ENCODE data around the gene MBD3L2B. TPM values are rescaled to one million over a fixed set of nuclear protein-coding genes. Genes with fewer than 3 reads are reported as not detected.

The MBD3L2B gene
- total RNA-seq, 1 experiment from 2014 or later = not detected

DNA sequence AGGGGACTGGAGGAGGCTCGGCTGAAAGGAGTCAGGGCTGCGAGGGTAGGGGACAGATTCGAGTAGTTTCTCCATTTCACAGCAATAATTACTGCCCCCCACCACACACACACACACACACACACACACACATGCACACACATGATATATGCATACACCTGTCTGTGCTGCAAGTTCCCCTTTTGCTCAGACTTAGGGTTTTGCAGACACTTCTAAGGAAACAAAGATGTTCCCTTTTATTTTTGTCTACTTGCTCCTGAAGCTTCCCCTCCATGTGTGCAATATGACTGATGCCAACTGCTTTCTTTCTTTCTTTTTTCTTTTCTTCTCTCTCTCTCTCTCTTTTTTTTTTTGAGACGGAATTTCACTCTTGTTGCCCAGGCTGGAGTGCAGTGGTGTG lies 13.4 kb downstream of the MBD3L2B start:
- ATAC-seq = no peak
- TF ChIP-seq CBFB (CRISPR knock-in tag; IDR thresholded peaks at IDR 0.05; ENCODE audit: low read depth) (no peak), NR2C2 (CRISPR knock-in tag; IDR thresholded peaks at IDR 0.05) (no peak), MXD4 (CRISPR knock-in tag; IDR thresholded peaks at IDR 0.05; ENCODE audit: borderline replicate concordance) (no peak)
- TF ChIP-seq, protein P1, sequence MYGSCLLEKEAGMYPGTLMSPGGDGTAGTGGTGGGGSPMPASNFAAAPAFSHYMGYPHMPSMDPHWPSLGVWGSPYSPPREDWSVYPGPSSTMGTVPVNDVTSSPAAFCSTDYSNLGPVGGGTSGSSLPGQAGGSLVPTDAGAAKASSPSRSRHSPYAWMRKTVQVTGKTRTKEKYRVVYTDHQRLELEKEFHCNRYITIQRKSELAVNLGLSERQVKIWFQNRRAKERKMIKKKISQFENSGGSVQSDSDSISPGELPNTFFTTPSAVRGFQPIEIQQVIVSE (CRISPR knock-in tag; IDR thresholded peaks at IDR 0.05; ENCODE audit: borderline replicate concordance) = no peak
- TF ChIP-seq, protein P2, sequence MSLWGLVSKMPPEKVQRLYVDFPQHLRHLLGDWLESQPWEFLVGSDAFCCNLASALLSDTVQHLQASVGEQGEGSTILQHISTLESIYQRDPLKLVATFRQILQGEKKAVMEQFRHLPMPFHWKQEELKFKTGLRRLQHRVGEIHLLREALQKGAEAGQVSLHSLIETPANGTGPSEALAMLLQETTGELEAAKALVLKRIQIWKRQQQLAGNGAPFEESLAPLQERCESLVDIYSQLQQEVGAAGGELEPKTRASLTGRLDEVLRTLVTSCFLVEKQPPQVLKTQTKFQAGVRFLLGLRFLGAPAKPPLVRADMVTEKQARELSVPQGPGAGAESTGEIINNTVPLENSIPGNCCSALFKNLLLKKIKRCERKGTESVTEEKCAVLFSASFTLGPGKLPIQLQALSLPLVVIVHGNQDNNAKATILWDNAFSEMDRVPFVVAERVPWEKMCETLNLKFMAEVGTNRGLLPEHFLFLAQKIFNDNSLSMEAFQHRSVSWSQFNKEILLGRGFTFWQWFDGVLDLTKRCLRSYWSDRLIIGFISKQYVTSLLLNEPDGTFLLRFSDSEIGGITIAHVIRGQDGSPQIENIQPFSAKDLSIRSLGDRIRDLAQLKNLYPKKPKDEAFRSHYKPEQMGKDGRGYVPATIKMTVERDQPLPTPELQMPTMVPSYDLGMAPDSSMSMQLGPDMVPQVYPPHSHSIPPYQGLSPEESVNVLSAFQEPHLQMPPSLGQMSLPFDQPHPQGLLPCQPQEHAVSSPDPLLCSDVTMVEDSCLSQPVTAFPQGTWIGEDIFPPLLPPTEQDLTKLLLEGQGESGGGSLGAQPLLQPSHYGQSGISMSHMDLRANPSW (CRISPR knock-in tag; conservative IDR thresholded peaks at IDR 0.05; ENCODE audit: low read depth) = no peak
- H3K4me1 Mint-ChIP-seq = no peaks in the 10 kb centered on the region
- ChIA-PET CTCF (no interaction called here), POLR2A (no interaction called here)
- H3K27ac Mint-ChIP-seq = no peak overlapping the region
- peaks cover 48% of the 10 kb centered on the region for H3K36me3 Mint-ChIP-seq
- no peak for DNase-seq (ENCODE audit: low spot score)
- no peak overlapping the region for H3K4me3 Mint-ChIP-seq
- peaks cover 61% of the 10 kb centered on the region for H3K9me3 Mint-ChIP-seq
- H3K27me3 Mint-ChIP-seq (ENCODE audit: low read depth) = peaks cover 22% of the 10 kb centered on the region

DNA sequence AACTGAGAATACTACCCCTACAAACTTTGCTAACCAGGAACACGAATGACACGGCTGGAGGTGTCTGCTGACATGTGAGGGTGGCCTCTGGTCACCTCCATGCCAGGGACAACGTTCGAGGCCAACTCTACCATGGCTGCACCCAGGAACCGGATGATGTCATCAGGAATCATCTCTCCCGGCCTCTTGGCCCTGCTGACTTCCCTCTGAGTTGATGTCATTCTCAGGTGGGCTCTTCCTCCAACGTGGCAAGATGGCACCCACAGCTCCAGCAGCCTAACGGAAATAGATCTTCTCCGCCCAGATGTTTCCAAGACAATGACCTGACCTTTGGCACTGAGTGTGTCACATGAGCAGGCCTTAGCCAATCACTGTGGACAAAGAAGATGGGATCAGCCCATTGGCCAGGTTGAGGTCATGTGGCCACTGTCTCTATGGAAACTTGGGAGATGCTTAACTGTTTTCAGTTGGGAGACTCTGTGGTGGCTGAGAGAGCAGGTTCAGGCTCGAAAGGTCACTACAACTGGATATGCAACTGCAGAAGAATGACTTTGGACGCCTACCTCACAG lies 15.0 kb downstream of the MBD3L2B start:
- CTCF ChIA-PET = no interaction called here
- Mint-ChIP-seq H3K27me3 (ENCODE audit: low read depth) (peaks cover 20% of the 10 kb centered on the region), H3K4me1 (no peaks in the 10 kb centered on the region), H3K4me3 (no peak overlapping the region), H3K9me3 (peaks cover 55% of the 10 kb centered on the region), H3K36me3 (peaks cover 44% of the 10 kb centered on the region), H3K27ac (no peak overlapping the region)
- POLR2A ChIA-PET = no interaction called here
- no peak for ATAC-seq
- TF ChIP-seq, protein P3, sequence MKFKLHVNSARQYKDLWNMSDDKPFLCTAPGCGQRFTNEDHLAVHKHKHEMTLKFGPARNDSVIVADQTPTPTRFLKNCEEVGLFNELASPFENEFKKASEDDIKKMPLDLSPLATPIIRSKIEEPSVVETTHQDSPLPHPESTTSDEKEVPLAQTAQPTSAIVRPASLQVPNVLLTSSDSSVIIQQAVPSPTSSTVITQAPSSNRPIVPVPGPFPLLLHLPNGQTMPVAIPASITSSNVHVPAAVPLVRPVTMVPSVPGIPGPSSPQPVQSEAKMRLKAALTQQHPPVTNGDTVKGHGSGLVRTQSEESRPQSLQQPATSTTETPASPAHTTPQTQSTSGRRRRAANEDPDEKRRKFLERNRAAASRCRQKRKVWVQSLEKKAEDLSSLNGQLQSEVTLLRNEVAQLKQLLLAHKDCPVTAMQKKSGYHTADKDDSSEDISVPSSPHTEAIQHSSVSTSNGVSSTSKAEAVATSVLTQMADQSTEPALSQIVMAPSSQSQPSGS (CRISPR knock-in tag; IDR thresholded peaks at IDR 0.05; ENCODE audit: borderline replicate concordance, low read depth) = no peak
- no peak for DNase-seq (ENCODE audit: low spot score)

DNA sequence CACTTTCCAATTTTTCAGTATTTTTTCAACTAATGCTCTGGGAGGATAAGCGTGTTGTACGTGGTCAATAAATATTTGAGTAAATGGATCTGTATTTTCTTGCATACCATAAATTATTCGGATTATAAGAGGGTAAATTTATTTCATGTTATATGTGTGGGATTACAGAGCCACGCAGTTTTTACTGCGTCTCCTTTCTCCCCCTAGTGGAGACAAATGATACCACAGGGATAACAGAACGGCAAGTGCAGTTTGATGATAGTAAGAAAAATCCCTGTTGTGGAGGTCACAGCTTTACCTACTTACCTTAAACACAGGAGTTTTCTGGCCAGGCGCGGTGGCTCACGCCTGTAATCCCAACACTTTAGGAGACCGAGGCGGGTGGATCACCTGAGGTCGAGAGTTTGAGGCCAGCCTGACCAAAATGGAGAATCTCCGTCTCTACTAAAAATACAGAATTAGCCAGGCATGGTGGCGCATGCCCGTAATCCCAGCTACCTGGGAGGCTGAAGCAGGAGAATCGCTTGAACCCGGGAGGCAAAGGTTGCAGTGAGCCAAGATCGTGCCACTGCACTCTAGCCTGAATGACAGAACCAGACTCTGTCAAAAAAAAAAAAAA lies 16.8 kb downstream of the MBD3L2B start:
- ATAC-seq (no peak), DNase-seq (ENCODE audit: low spot score) (no peak)
- peaks cover 62% of the 10 kb centered on the region for H3K9me3 Mint-ChIP-seq
- ChIA-PET POLR2A (no interaction called here), CTCF (no interaction called here)
- no peak overlapping the region for H3K4me3 Mint-ChIP-seq
- TF ChIP-seq SMAD3 (CRISPR knock-in tag; IDR thresholded peaks at IDR 0.05; ENCODE audit: borderline replicate concordance) (no peak), TEAD4 (CRISPR knock-in tag; IDR thresholded peaks at IDR 0.05) (no peak), ZNF416 (CRISPR knock-in tag; IDR thresholded peaks at IDR 0.05) (no peak), RELA (CRISPR knock-in tag; IDR thresholded peaks at IDR 0.05; ENCODE audit: borderline replicate concordance) (no peak), MXD4 (CRISPR knock-in tag; IDR thresholded peaks at IDR 0.05; ENCODE audit: borderline replicate concordance) (no peak), FOXJ3 (CRISPR knock-in tag; IDR thresholded peaks at IDR 0.05; ENCODE audit: borderline replicate concordance) (no peak), EMX1 (CRISPR knock-in tag; IDR thresholded peaks at IDR 0.05) (no peak), SP1 (CRISPR knock-in tag; conservative IDR thresholded peaks at IDR 0.05) (no peak), RORB (CRISPR knock-in tag; IDR thresholded peaks at IDR 0.05) (no peak), ETV6 (CRISPR knock-in tag; IDR thresholded peaks at IDR 0.05) (no peak), IRF2 (CRISPR knock-in tag; IDR thresholded peaks at IDR 0.05; ENCODE audit: borderline replicate concordance, low read depth) (no peak)
- TF ChIP-seq, protein P4, sequence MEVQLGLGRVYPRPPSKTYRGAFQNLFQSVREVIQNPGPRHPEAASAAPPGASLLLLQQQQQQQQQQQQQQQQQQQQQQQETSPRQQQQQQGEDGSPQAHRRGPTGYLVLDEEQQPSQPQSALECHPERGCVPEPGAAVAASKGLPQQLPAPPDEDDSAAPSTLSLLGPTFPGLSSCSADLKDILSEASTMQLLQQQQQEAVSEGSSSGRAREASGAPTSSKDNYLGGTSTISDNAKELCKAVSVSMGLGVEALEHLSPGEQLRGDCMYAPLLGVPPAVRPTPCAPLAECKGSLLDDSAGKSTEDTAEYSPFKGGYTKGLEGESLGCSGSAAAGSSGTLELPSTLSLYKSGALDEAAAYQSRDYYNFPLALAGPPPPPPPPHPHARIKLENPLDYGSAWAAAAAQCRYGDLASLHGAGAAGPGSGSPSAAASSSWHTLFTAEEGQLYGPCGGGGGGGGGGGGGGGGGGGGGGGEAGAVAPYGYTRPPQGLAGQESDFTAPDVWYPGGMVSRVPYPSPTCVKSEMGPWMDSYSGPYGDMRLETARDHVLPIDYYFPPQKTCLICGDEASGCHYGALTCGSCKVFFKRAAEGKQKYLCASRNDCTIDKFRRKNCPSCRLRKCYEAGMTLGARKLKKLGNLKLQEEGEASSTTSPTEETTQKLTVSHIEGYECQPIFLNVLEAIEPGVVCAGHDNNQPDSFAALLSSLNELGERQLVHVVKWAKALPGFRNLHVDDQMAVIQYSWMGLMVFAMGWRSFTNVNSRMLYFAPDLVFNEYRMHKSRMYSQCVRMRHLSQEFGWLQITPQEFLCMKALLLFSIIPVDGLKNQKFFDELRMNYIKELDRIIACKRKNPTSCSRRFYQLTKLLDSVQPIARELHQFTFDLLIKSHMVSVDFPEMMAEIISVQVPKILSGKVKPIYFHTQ (CRISPR knock-in tag; IDR thresholded peaks at IDR 0.05) = no peak
- H3K36me3 Mint-ChIP-seq = peaks cover 50% of the 10 kb centered on the region
- no peak overlapping the region for H3K27ac Mint-ChIP-seq
- H3K4me1 Mint-ChIP-seq = no peaks in the 10 kb centered on the region
- H3K27me3 Mint-ChIP-seq (ENCODE audit: low read depth) = peaks cover 22% of the 10 kb centered on the region
